ENCODE results near the gene ATE1.

DNA sequence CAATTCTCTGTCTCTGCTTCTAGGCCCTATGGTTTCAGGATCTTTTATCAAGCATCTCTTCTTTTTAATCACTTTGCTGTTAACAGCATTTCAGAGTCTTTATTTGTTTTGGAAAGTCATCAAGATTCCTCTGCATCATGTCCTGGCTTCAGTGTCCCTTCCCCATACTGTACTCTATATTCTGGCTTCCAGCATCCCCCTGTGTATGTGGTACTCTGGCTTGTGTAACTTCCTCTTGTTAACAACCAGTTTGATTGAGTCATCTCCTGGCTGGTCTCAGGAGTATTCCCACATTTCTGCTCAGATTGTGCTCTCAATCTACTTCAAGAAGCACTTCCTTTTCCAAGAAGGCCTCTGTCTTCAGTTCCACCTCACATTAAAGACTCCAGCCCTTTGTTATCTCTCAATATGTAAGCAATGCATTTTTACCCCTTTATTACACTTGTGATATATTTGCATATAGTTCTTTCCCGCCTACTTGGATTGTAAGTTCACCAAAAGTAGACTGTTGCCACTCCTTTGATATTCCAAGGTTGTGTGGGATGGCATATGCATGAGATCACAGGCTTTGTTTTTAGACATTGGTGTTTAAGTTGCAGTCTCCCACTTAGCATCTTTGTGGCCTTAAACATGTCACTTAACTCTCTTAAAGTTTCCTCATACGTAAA is 15.1 kb upstream of the ATE1 start:
- TF ChIP-seq, protein P1, sequence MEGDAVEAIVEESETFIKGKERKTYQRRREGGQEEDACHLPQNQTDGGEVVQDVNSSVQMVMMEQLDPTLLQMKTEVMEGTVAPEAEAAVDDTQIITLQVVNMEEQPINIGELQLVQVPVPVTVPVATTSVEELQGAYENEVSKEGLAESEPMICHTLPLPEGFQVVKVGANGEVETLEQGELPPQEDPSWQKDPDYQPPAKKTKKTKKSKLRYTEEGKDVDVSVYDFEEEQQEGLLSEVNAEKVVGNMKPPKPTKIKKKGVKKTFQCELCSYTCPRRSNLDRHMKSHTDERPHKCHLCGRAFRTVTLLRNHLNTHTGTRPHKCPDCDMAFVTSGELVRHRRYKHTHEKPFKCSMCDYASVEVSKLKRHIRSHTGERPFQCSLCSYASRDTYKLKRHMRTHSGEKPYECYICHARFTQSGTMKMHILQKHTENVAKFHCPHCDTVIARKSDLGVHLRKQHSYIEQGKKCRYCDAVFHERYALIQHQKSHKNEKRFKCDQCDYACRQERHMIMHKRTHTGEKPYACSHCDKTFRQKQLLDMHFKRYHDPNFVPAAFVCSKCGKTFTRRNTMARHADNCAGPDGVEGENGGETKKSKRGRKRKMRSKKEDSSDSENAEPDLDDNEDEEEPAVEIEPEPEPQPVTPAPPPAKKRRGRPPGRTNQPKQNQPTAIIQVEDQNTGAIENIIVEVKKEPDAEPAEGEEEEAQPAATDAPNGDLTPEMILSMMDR (IDR thresholded peaks at IDR 0.05; ENCODE audit: borderline replicate concordance, extremely low read depth, low read length, poor library complexity, severe bottlenecking) = no peak
- TF ChIP-seq EZH2 (IDR thresholded peaks at IDR 0.05; ENCODE audit: borderline replicate concordance, low read depth, low read length, severe bottlenecking) = no peak
